GM12891 (cell line): ENCODE data around the gene E2F6.

ENCODE experiments used
- DNase-seq: peaks from one replicate; pipeline ENCODE4 v3.0.0; 2011; ENCODE audit warnings: low spot score; ENCODE audit not compliant: insufficient read length
- FAIRE-seq: peaks from 2 replicates; lab custom pipeline; 2011; peaks lifted over from hg19 to GRCh38; lab: Jason Lieb, UNC
- PAX5 ChIP-seq: IDR thresholded peaks from 2 replicates; pipeline ENCODE4 v1.6.1; 2011; ENCODE audit warnings: low read length, moderate library complexity, mild to moderate bottlenecking; ENCODE audit not compliant: insufficient read depth, severe bottlenecking
- POLR2A ChIP-seq: IDR thresholded peaks from 2 replicates; pipeline ENCODE4 v1.6.1; 2011; ENCODE audit warnings: low read depth, low read length, control low read depth
- POLR2AphosphoS5 ChIP-seq: IDR thresholded peaks from 2 replicates; pipeline ENCODE4 v1.6.1; 2011; ENCODE audit warnings: low read depth, low read length, control low read depth
- POU2F2 ChIP-seq: IDR thresholded peaks from 2 replicates; pipeline ENCODE4 v1.6.1; 2011; ENCODE audit warnings: low read depth, mild to moderate bottlenecking, control low read depth, low read length, moderate library complexity
- SPI1 ChIP-seq: IDR thresholded peaks from 2 replicates; pipeline ENCODE4 v1.6.1; 2011; ENCODE audit warnings: low read depth, low read length, control low read depth
- TAF1 ChIP-seq: IDR thresholded peaks from 2 replicates; pipeline ENCODE4 v1.6.1; 2011; ENCODE audit warnings: low read depth, low read length, control low read depth

Gene E2F6

GRCh38 chr2:11480406-11480805 is 14.4 kb upstream of the E2F6 start:
- no peak for TF ChIP-seq POU2F2
- FAIRE-seq (no peak), DNase-seq (no peak)

DNA sequence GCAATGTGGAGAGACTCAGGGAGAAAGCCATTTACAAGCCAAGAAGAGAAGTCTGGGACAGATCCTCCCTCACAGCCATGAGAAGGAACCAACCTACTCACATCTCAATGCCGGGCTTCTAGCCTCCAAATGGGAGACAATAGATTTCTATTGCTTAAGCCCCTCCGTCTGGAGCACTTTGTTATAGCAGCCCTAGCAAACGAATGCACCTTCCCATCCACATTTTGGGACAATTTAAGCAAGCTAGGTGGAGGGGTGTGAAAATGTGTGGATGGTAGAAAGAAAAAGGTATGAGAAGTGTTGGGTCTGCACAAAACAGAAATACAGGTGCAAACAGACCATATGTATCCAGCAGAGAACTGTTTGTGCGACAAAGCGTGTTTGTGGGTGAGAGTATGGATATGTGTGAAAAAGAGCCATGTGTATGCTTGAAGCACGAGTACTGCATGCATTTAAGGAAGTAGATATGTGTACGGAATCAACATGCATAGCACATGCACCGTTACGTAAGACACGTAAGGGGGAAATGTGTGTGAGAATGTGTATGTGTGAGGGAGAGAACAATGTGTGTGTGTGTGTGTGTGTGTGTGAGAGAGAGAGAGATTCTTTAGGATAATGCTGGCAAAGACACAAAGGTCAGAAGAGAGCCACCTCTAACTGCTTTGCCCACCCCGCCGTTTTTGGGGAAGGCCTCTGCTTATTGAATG is 13.1 kb upstream of the E2F6 start:
- FAIRE-seq (no peak), DNase-seq (no peak)
- TF ChIP-seq TAF1 (no peak), POU2F2 (no peak), PAX5 (no peak), SPI1 (no peak), POLR2AphosphoS5 (no peak), POLR2A (no peak)

- TF ChIP-seq POLR2AphosphoS5 (no peak), SPI1 (no peak), PAX5 (no peak), POU2F2 (no peak), TAF1 (no peak), POLR2A (no peak)
- DNase-seq (no peak), FAIRE-seq (peak; percentile 84)
Measured at GRCh38 chr2:11477994-11478393, 12.0 kb upstream of the E2F6 start.

DNA sequence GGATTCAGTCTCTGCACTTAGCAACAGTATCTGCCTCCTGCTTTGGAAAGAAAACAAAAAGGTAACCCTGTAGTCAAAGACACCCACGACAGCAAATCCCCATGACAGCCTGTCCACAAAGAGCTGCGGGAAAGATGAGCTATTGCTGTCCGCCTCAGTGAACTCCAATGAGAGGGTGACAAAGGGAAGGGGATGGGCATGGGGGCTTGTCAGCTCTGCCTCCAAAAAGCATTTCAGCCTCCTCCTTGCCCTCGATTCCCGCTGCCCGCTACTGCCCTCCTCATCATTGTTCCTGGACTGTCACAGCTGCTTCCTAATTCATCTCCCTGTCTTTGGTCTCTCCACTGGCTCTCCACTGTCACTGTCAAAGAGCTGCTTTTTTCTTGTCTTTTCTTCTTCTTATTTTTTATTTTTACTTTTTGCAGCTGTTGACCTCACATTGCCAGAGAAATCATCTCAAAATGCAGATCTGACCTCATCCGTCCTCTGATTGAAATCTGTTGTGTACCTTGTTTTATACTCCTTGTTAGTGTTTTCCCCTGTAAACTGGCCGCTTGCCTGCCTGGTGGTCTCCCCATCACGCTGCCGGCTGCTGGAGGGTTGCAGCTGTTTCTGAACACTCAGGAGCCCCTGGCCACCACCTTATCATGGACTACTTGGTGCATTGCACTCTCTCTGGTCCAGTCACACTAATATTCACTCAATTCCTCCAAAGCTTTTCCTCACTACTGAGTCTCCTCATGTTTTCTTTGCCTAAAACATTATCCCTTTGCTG is 7.9 kb upstream of the E2F6 start:
- TF ChIP-seq PAX5 (no peak), SPI1 (no peak), POLR2AphosphoS5 (no peak), POLR2A (no peak), TAF1 (no peak), POU2F2 (no peak)
- DNase-seq: no peak
- peak; percentile 13 for FAIRE-seq

- TF ChIP-seq POLR2A (no peak), PAX5 (no peak), SPI1 (no peak), TAF1 (no peak), POLR2AphosphoS5 (no peak), POU2F2 (no peak)
- DNase-seq (no peak), FAIRE-seq (no peak)
Measured at GRCh38 chr2:11467749-11468148, 1.8 kb upstream of the E2F6 start.

DNA sequence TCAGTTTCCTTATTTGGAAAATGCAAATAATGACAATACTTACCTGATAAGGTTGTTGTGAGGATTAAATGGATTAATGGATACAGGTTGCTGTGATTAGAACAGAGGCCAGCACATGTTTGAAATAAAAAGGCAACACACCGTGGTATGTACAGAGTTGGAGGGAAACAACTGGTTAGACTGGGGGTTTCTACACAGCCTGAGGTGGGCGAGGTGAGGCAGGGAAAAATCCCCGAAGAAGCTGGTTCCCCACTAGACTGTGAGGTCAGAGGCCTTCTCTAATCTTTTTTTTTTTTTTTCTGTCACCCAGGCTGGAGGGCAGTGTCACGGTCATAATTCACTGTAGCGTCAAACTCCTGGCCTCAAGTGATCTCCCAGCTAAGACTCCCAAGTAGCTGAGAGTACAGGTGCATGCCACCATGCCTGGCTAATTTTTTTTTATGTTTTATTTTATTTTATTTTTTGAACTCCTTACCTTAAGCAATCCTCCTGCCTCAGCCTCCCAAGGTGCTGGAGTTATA is 1.2 kb upstream of the E2F6 start:
- TF ChIP-seq POLR2AphosphoS5: no peak
- TF ChIP-seq POU2F2: no peak
- TF ChIP-seq TAF1: no peak
- no peak for TF ChIP-seq SPI1
- no peak for TF ChIP-seq POLR2A
- no peak for TF ChIP-seq PAX5
- no peak for FAIRE-seq
- no peak for DNase-seq

- FAIRE-seq (no peak), DNase-seq (no peak)
- no peak for TF ChIP-seq PAX5
- TF ChIP-seq TAF1: no peak
- TF ChIP-seq SPI1: no peak
- no peak for TF ChIP-seq POLR2A
- no peak for TF ChIP-seq POU2F2
- no peak for TF ChIP-seq POLR2AphosphoS5
Measured at GRCh38 chr2:11466307-11467128, 557 bp upstream of the E2F6 start.

GRCh38 chr2:11465110-11465484 is 864 bp downstream of the E2F6 start:
- DNase-seq (no peak), FAIRE-seq (no peak)
- no peak for TF ChIP-seq TAF1
- TF ChIP-seq POU2F2: no peak
- TF ChIP-seq POLR2A: no peak
- TF ChIP-seq POLR2AphosphoS5: no peak
- TF ChIP-seq PAX5: no peak
- TF ChIP-seq SPI1: no peak

- no peak for TF ChIP-seq POLR2AphosphoS5
- TF ChIP-seq POU2F2: no peak
- no peak for TF ChIP-seq PAX5
- TF ChIP-seq POLR2A: no peak
- no peak for TF ChIP-seq TAF1
- DNase-seq: no peak
- FAIRE-seq: no peak
Measured at GRCh38 chr2:11459816-11460215, 6.1 kb downstream of the E2F6 start.
